ENCODE results near the gene VTI1A. TPM values are rescaled to one million over a fixed set of nuclear protein-coding genes. Genes with fewer than 3 reads are reported as not detected.

VTI1A gene
- polyA plus RNA-seq, 1 of the 3 experiments (the other 2 are of a cell fraction), result 8.3 TPM

DNA sequence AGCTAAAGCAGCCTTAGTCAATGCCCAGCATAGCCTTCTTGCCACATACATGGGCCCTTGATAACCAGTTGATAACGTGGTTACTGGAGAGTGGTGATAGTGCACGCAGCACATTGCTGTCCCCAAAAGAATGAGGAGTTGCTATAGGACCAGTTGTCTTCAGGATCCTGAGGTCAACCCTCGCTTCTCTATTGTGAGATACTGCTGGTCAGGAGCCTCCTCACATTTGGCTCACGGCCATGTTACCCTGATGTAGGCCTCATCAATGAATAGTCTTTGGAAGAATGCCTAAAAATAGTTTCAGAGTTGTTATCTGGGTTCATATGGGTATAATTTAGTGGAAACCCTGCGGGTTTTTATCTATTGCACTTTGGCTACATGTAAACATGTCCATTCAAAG, 230.7 kb downstream of the VTI1A start:
- Histone ChIP-seq H3K9ac (no peak overlapping the region), H3K4me1 (ENCODE audit: control insufficient read depth in 1 of 2, insufficient read depth in 2 of 2, low read depth in 1 of 2, low read length in 1 of 2) (peaks cover 0 to 18% of the 10 kb centered on the region in 2 experiments; a peak in 2 of 4 replicates), H3K9me3 (no peaks in the 10 kb centered on the region), H3K36me3 (replicated peaks in 1 of 2; ENCODE audit: control insufficient read depth in 1 of 2, insufficient read depth in 2 of 2, low read length in 1 of 2) (peaks cover 0 to 3% of the 10 kb centered on the region in 2 experiments), H3K79me2 (ENCODE audit: insufficient read depth) (no peaks in the 10 kb centered on the region), H3K4me3 (ENCODE audit: low read depth in 2 of 2, low read length in 1 of 2) (no peak overlapping the region), H2AFZ (ENCODE audit: low read depth) (no peak overlapping the region), H3K9me2 (no peaks in the 10 kb centered on the region), H4K20me1 (ENCODE audit: insufficient read depth) (no peaks in the 10 kb centered on the region), H3K27ac (ENCODE audit: low read depth in 2 of 2, low read length in 1 of 2) (peak overlapping the region in 1 of 2 experiments; percentile 51; a peak in 1 of 4 replicates), H3K27me3 (ENCODE audit: insufficient read depth) (no peaks in the 10 kb centered on the region), H3K4me2 (no peak overlapping the region), H3F3A (replicated peaks; ENCODE audit: insufficient read depth) (no peaks in the 10 kb centered on the region)
- CTCF ChIA-PET, result no interaction called here
- no peak for TF ChIP-seq NRF1 (IDR thresholded peaks at IDR 0.05; ENCODE audit: low read depth, low read length)
- TF ChIP-seq MXI1 (IDR thresholded peaks at IDR 0.05; ENCODE audit: low read depth, low read length), result peak; percentile 11; the same call in 1 of the 2 replicates
- TF ChIP-seq RCOR1 (IDR thresholded peaks at IDR 0.05; ENCODE audit: low read length), result peak; percentile 73; the same call in 1 of the 2 replicates
- peak; percentile 25 for TF ChIP-seq CHD2 (IDR thresholded peaks at IDR 0.05; ENCODE audit: low read length, partially characterized antibody)
- TF ChIP-seq, protein P1, sequence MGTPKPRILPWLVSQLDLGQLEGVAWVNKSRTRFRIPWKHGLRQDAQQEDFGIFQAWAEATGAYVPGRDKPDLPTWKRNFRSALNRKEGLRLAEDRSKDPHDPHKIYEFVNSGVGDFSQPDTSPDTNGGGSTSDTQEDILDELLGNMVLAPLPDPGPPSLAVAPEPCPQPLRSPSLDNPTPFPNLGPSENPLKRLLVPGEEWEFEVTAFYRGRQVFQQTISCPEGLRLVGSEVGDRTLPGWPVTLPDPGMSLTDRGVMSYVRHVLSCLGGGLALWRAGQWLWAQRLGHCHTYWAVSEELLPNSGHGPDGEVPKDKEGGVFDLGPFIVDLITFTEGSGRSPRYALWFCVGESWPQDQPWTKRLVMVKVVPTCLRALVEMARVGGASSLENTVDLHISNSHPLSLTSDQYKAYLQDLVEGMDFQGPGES (IDR thresholded peaks at IDR 0.05; ENCODE audit: low read depth, low read length), result no peak
- TF ChIP-seq EP300 (IDR thresholded peaks at IDR 0.05; ENCODE audit: borderline replicate concordance in 1 of 2, low read depth in 1 of 2, low read length in 1 of 2), result peak in 1 of 2 experiments; percentile 55; a peak in 2 of 4 replicates
- peak; percentile 23; the same call in 1 of the 2 replicates for TF ChIP-seq TCF12 (IDR thresholded peaks at IDR 0.05)
- peak; percentile 59; the same call in 1 of the 2 replicates for TF ChIP-seq NFIC (IDR thresholded peaks at IDR 0.05; ENCODE audit: borderline replicate concordance)
- WGBS (ENCODE audit: low lambda C conversion rate), result 55% methylated on average over 4 of the region's 5 CpGs
- DNase-seq, result peak; percentile 51
- POLR2A ChIA-PET, result no interaction called here

DNA sequence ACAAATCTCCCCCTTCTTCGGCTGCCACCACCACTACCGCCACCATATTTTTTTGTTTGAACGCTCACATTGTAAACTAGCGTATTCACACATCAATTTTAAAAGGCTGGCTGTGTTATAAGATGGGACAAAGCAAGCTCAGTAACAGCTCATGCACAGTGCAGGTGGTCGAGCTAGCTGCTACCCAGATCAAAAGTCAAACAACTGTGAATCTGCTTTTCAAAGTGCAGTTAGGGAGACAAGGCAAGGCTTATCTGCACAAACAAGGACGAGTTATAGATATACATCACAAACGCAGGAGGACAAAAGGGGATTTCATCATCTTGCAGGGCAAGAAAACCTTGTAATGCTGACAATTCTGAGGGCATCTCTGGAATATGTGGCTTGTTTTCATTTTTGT, 231.6 kb downstream of the VTI1A start:
- CTCF ChIA-PET, result interaction anchor here (0.9 kb wide), 1 partner anchor 40 kb away, joined by 4 read pairs; no protein-coding TSS in a partner anchor
- WGBS (ENCODE audit: low lambda C conversion rate), result 68% methylated on average over 7 of the region's 7 CpGs
- TF ChIP-seq JUND (IDR thresholded peaks at IDR 0.05), result no peak
- 0 out of 4 replicates have a peak, but pooled peaks of 1 of the 2 experiments have one; percentile 3 for TF ChIP-seq EP300 (IDR thresholded peaks at IDR 0.05; ENCODE audit: borderline replicate concordance in 1 of 2, low read depth in 1 of 2, low read length in 1 of 2)
- 0 out of 2 replicates have a peak, but pooled peaks have one; percentile 0 for TF ChIP-seq SMC3 (IDR thresholded peaks at IDR 0.05; ENCODE audit: low read depth, low read length)
- TF ChIP-seq, protein P2, sequence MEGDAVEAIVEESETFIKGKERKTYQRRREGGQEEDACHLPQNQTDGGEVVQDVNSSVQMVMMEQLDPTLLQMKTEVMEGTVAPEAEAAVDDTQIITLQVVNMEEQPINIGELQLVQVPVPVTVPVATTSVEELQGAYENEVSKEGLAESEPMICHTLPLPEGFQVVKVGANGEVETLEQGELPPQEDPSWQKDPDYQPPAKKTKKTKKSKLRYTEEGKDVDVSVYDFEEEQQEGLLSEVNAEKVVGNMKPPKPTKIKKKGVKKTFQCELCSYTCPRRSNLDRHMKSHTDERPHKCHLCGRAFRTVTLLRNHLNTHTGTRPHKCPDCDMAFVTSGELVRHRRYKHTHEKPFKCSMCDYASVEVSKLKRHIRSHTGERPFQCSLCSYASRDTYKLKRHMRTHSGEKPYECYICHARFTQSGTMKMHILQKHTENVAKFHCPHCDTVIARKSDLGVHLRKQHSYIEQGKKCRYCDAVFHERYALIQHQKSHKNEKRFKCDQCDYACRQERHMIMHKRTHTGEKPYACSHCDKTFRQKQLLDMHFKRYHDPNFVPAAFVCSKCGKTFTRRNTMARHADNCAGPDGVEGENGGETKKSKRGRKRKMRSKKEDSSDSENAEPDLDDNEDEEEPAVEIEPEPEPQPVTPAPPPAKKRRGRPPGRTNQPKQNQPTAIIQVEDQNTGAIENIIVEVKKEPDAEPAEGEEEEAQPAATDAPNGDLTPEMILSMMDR (IDR thresholded peaks at IDR 0.05), result no peak
- TF ChIP-seq MXI1 (IDR thresholded peaks at IDR 0.05; ENCODE audit: low read depth, low read length), result no peak
- TF ChIP-seq FOXJ3 (CRISPR knock-in tag; IDR thresholded peaks at IDR 0.05), result 0 out of 2 replicates have a peak, but pooled peaks have one; percentile 59
- peak; percentile 83 for TF ChIP-seq GATA2 (CRISPR knock-in tag; IDR thresholded peaks at IDR 0.05)

More for the DNA sequence above, 231.6 kb downstream of the VTI1A start:
- peak overlapping the region in 1 of 2 experiments; percentile 64; a peak in 2 of 4 replicates for H3K27ac ChIP-seq (ENCODE audit: low read depth in 2 of 2, low read length in 1 of 2)
- H3K9me3 ChIP-seq, result no peaks in the 10 kb centered on the region
- H4K20me1 ChIP-seq (ENCODE audit: insufficient read depth), result no peaks in the 10 kb centered on the region
- H3K4me2 ChIP-seq, result no peak overlapping the region
- H3K4me1 ChIP-seq (ENCODE audit: control insufficient read depth in 1 of 2, insufficient read depth in 2 of 2, low read depth in 1 of 2, low read length in 1 of 2), result peaks cover 0 to 18% of the 10 kb centered on the region in 2 experiments; a peak in 2 of 4 replicates
- no peak overlapping the region for H2AFZ ChIP-seq (ENCODE audit: low read depth)
- DNase-seq, result no peak
- H3K36me3 ChIP-seq (replicated peaks in 1 of 2; ENCODE audit: control insufficient read depth in 1 of 2, insufficient read depth in 2 of 2, low read length in 1 of 2), result peaks cover 0 to 3% of the 10 kb centered on the region in 2 experiments
- no peaks in the 10 kb centered on the region for H3K79me2 ChIP-seq (ENCODE audit: insufficient read depth)
- H3K27me3 ChIP-seq (ENCODE audit: insufficient read depth), result no peaks in the 10 kb centered on the region
- H3F3A ChIP-seq (replicated peaks; ENCODE audit: insufficient read depth), result no peaks in the 10 kb centered on the region
- POLR2A ChIA-PET, result no interaction called here
- no peaks in the 10 kb centered on the region for H3K9me2 ChIP-seq
- no peak overlapping the region for H3K9ac ChIP-seq
- no peak overlapping the region for H3K4me3 ChIP-seq (ENCODE audit: low read depth in 2 of 2, low read length in 1 of 2)
